Measurements from ENCODE around the gene OR2G2.
A peak's percentile ranks its signal among the peaks of the same experiment; 100 is the strongest.

The OR2G2 gene, protein sequence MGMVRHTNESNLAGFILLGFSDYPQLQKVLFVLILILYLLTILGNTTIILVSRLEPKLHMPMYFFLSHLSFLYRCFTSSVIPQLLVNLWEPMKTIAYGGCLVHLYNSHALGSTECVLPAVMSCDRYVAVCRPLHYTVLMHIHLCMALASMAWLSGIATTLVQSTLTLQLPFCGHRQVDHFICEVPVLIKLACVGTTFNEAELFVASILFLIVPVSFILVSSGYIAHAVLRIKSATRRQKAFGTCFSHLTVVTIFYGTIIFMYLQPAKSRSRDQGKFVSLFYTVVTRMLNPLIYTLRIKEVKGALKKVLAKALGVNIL

DNA sequence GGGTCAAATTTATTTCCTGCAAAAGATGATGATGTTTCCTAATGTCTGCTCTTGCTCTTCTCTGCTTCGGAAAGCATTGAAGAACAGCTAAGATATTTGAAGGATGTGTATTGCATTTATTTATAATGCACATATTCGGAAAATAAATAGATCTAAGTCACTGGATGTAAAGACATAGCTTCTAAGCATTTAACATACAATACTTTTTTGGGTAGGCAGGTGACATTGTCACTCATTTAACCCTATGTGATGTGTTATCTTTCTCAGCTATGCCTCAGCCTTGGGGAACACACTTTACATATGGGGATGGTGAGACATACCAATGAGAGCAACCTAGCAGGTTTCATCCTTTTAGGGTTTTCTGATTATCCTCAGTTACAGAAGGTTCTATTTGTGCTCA lies at the start of gene OR2G2:
Gene OR2G2, plus strand, starts transcription at position 301 of the 400 bp plus-strand sequence. Its CDS starts 0 bp downstream, at position 301.
- TF ChIP-seq, protein P1, sequence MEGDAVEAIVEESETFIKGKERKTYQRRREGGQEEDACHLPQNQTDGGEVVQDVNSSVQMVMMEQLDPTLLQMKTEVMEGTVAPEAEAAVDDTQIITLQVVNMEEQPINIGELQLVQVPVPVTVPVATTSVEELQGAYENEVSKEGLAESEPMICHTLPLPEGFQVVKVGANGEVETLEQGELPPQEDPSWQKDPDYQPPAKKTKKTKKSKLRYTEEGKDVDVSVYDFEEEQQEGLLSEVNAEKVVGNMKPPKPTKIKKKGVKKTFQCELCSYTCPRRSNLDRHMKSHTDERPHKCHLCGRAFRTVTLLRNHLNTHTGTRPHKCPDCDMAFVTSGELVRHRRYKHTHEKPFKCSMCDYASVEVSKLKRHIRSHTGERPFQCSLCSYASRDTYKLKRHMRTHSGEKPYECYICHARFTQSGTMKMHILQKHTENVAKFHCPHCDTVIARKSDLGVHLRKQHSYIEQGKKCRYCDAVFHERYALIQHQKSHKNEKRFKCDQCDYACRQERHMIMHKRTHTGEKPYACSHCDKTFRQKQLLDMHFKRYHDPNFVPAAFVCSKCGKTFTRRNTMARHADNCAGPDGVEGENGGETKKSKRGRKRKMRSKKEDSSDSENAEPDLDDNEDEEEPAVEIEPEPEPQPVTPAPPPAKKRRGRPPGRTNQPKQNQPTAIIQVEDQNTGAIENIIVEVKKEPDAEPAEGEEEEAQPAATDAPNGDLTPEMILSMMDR (IDR thresholded peaks at IDR 0.05; ENCODE audit: low read depth, low read length), result no peak
- TF ChIP-seq EZH2phosphoT487 (IDR thresholded peaks at IDR 0.05; ENCODE audit: low read depth), result no peak
- Histone ChIP-seq H3K36me3 (replicated peaks; ENCODE audit: low read depth, low read length) (no peaks in the 10 kb centered on the region), H3K4me1 (ENCODE audit: low read length) (no peaks in the 10 kb centered on the region), H3K27ac (ENCODE audit: low read length) (no peak within 1 kb of the TSS), H3K9me3 (ENCODE audit: insufficient read depth, low read length) (no peaks in the 10 kb centered on the region), H3K79me2 (ENCODE audit: low read length) (no peaks in the 10 kb centered on the region), H3K27me3 (ENCODE audit: low read depth, low read length) (peaks cover 7% of the 10 kb centered on the region; the same call in 1 of the 2 replicates), H2AFZ (ENCODE audit: low read depth, low read length) (no peak within 1 kb of the TSS), H3K4me3 (ENCODE audit: low read length) (no peak within 1 kb of the TSS), H3K9ac (ENCODE audit: low read length) (no peak within 1 kb of the TSS), H4K20me1 (ENCODE audit: insufficient read depth, low read length) (no peaks in the 10 kb centered on the region), H3K4me2 (ENCODE audit: low read length) (no peak within 1 kb of the TSS)

DNA sequence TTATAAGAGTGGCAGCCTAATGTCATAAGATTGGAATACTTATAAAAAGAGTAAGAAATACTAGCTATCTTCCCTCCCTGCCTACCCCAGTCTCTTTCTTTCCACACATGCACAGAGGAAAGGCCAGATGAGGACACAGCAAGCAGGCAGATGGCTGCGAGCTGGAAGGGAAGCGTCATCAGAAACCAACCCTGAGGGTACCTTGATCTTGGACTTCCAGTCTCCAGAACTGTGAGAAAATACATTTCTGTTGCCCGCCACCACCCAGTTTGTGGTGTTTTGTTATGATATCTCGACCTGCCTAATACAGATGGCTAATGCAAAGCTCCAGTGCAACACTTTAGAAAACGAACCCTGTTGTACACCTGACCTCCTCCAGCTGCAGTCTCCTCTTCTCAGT lies 49.6 kb upstream of the OR2G2 start:
- Histone ChIP-seq H3K36me3 (replicated peaks; ENCODE audit: low read depth, low read length) (no peaks in the 10 kb centered on the region), H3K9ac (ENCODE audit: low read length) (no peak overlapping the region), H3K4me2 (ENCODE audit: low read length) (no peak overlapping the region), H3K9me3 (ENCODE audit: insufficient read depth, low read length) (0 out of 2 replicates have a peak, but pooled peaks cover 5% of the 10 kb centered on the region), H3K79me2 (ENCODE audit: low read length) (no peaks in the 10 kb centered on the region), H2AFZ (ENCODE audit: low read depth, low read length) (no peak overlapping the region), H3K4me3 (ENCODE audit: low read length) (no peak overlapping the region), H3K4me1 (ENCODE audit: low read length) (peaks cover 30% of the 10 kb centered on the region), H3K27ac (ENCODE audit: low read length) (no peak overlapping the region), H3K27me3 (ENCODE audit: low read depth, low read length) (peaks cover 12% of the 10 kb centered on the region), H4K20me1 (ENCODE audit: insufficient read depth, low read length) (no peaks in the 10 kb centered on the region)
- TF ChIP-seq, protein P1 (IDR thresholded peaks at IDR 0.05; ENCODE audit: low read depth, low read length), result no peak
- no peak for TF ChIP-seq EZH2phosphoT487 (IDR thresholded peaks at IDR 0.05; ENCODE audit: low read depth)

DNA sequence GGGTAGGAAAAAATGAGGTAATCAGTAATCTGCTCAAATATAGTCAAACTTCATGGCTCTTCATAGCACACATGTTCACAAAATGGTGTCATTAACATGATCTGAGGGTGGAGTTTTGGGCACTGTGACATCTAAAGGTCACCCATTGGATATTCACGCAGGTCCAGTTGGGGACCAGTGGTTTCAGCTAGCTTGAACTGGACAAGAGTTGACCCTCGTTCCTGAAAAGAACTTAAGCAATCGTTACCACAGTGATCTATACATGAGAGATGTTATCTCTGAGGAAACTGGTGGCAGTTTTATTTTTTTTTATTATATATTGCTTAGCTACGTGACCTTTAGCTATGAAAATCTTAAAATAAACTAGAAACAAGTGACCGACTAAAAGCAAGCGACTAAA lies 48.9 kb upstream of the OR2G2 start:
- H3K27ac ChIP-seq (ENCODE audit: low read length), result no peak overlapping the region
- H2AFZ ChIP-seq (ENCODE audit: low read depth, low read length), result no peak overlapping the region
- H3K79me2 ChIP-seq (ENCODE audit: low read length), result no peaks in the 10 kb centered on the region
- no peaks in the 10 kb centered on the region for H4K20me1 ChIP-seq (ENCODE audit: insufficient read depth, low read length)
- H3K4me1 ChIP-seq (ENCODE audit: low read length), result peaks cover 36% of the 10 kb centered on the region
- H3K9ac ChIP-seq (ENCODE audit: low read length), result no peak overlapping the region
- H3K4me2 ChIP-seq (ENCODE audit: low read length), result no peak overlapping the region
- no peak overlapping the region for H3K4me3 ChIP-seq (ENCODE audit: low read length)
- 0 out of 2 replicates have a peak, but pooled peaks cover 5% of the 10 kb centered on the region for H3K9me3 ChIP-seq (ENCODE audit: insufficient read depth, low read length)
- TF ChIP-seq, protein P1 (IDR thresholded peaks at IDR 0.05; ENCODE audit: low read depth, low read length), result no peak
- TF ChIP-seq EZH2phosphoT487 (IDR thresholded peaks at IDR 0.05; ENCODE audit: low read depth), result no peak
- no peaks in the 10 kb centered on the region for H3K36me3 ChIP-seq (replicated peaks; ENCODE audit: low read depth, low read length)
- peaks cover 12% of the 10 kb centered on the region for H3K27me3 ChIP-seq (ENCODE audit: low read depth, low read length)

DNA sequence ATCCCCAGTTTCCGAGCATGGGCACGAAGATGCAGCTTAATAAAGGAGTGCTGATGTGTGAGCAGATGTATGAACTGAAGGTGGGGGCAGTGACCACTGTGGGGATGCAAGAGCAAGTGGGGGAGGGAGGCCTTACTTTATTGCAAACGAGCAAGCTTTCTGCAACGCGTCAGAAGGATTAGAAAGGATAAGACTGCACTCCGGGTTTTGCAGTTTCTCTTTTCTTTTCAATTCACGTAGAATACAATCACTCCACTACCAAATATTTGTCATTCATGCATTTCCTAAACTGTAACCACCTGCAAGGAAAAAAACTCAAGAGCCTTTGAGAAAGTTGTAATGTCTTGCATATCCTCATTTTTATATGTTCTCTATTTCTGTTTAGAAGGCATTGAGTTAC lies 47.6 kb upstream of the OR2G2 start:
- H3K4me2 ChIP-seq (ENCODE audit: low read length), result peak overlapping the region; percentile 24
- no peak overlapping the region for H3K4me3 ChIP-seq (ENCODE audit: low read length)
- no peak overlapping the region for H3K27ac ChIP-seq (ENCODE audit: low read length)
- no peaks in the 10 kb centered on the region for H3K79me2 ChIP-seq (ENCODE audit: low read length)
- H3K36me3 ChIP-seq (replicated peaks; ENCODE audit: low read depth, low read length), result no peaks in the 10 kb centered on the region
- 0 out of 2 replicates have a peak overlapping the region, but pooled peaks have one; percentile 37 for H2AFZ ChIP-seq (ENCODE audit: low read depth, low read length)
- H3K4me1 ChIP-seq (ENCODE audit: low read length), result peaks cover 42% of the 10 kb centered on the region
- H4K20me1 ChIP-seq (ENCODE audit: insufficient read depth, low read length), result no peaks in the 10 kb centered on the region
- H3K9ac ChIP-seq (ENCODE audit: low read length), result no peak overlapping the region
- H3K27me3 ChIP-seq (ENCODE audit: low read depth, low read length), result peaks cover 21% of the 10 kb centered on the region
- H3K9me3 ChIP-seq (ENCODE audit: insufficient read depth, low read length), result 0 out of 2 replicates have a peak, but pooled peaks cover 5% of the 10 kb centered on the region
- TF ChIP-seq, protein P1 (IDR thresholded peaks at IDR 0.05; ENCODE audit: low read depth, low read length), result no peak
- TF ChIP-seq EZH2phosphoT487 (IDR thresholded peaks at IDR 0.05; ENCODE audit: low read depth), result no peak

Data from OCI-LY3 (cell line).